Testis (tissue), 3 donors: Measurements from ENCODE around the gene NEK7. TPM values are rescaled to one million over a fixed set of nuclear protein-coding genes. Genes with fewer than 3 reads are reported as not detected.
A peak's percentile ranks its signal among the peaks of the same experiment; 100 is the strongest.

Experiments
- DNase-seq: peaks from one replicate; pipeline ENCODE4 v3.0.0-alpha.2; 2019
- H3K27ac ChIP-seq, 2 donors: fragments of 200-600 bp; sonication (generic); one replicate each; pipeline ENCODE4 v1.5.1; 2019
- H3K27me3 ChIP-seq: fragments of 200-600 bp; sonication (generic); one replicate; pipeline ENCODE4 v1.5.1; 2019
- H3K36me3 ChIP-seq: fragments of 200-600 bp; sonication (generic); one replicate; pipeline ENCODE4 v1.5.1; 2017; ENCODE audit warnings: low read depth; ENCODE audit errors: missing control alignments
- H3K4me1 ChIP-seq: fragments of 200-600 bp; sonication (generic); one replicate; pipeline ENCODE4 v1.5.1; 2019
- H3K4me3 ChIP-seq, 2 donors: fragments of 200-600 bp; sonication (generic); one replicate each; pipeline ENCODE4 v1.5.1; 2017 to 2019
- H3K9me3 ChIP-seq: fragments of 200-600 bp; sonication (generic); one replicate; pipeline ENCODE4 v1.5.1; 2017
- CTCF ChIP-seq, 3 experiments: fragments of 450-650 bp in 2 of 3; fragments of 200-600 bp in 1 of 3; sonication (generic) in 1 of 3; IDR thresholded peaks; one replicate each; pipeline ENCODE4 v1.5.1; 2016 to 2019; ENCODE audit warnings: antibody characterized with exemption in 3 of 3, mild to moderate bottlenecking in 2 of 3, moderate library complexity in 1 of 3
- POLR2A ChIP-seq: fragments of 450-650 bp; IDR thresholded peaks from one replicate; pipeline ENCODE4 v1.6.1; 2017; ENCODE audit warnings: antibody characterized with exemption, mild to moderate bottlenecking, moderate library complexity
- WGBS, 2 donors: methylation state at CpG; one replicate each; pipeline ENCODE4 v1.1.5; 2018; 5-methylcytosine and 5-hydroxymethylcytosine counted together
- intact Hi-C: fragments of 100-400 bp; cut with DNase I; formaldehyde crosslinking; loops from one replicate; pipeline ENCODE4 v1.15.1; 2023; ENCODE audit warnings: low total_unique reads
- polyA plus RNA-seq: library from polyadenylated mRNA; stranded (reverse); fragments of 350-450 nt; fragmentation: Illumina TruSeq; extraction: RNeasy Lipid Tissue Mini Kit (QIAGEN cat#74804); gene quantifications from one replicate; pipeline ENCODE4 v1.2.3, GENCODE V29; 2014; ENCODE audit warnings: low read depth, low replicate concordance; ENCODE audit not compliant: insufficient read depth
- total RNA-seq, 2 donors: library from RNA; depleted of rRNA; stranded (reverse); fragments of >200 nt; gene quantifications; one replicate each; pipeline ENCODE4 v1.2.3, GENCODE V29; 2016

The NEK7 gene
- total and polyA plus RNA-seq, 3 donors from 2014 or later = 22.1 to 59.3 (median 59.1) TPM

GRCh38 chr1:198116069-198116468 lies 40.7 kb upstream of the NEK7 start:
- TF ChIP-seq CTCF (IDR thresholded peaks at IDR 0.05) (no peak), POLR2A (no peak)
- DNase-seq = no peak
- intact Hi-C loops = no loop called here
- Histone ChIP-seq H3K9me3 (no peaks in the 10 kb centered on the region), H3K27ac (no peak overlapping the region), H3K4me3 (no peak overlapping the region), H3K4me1 (no peaks in the 10 kb centered on the region), H3K27me3 (no peaks in the 10 kb centered on the region), H3K36me3 (no peaks in the 10 kb centered on the region)
- 90 to 97% methylated on average over 1 of the region's 1 CpG for WGBS, 2 donors

- intact Hi-C loops = no loop called here
- no peaks in the 10 kb centered on the region for H3K36me3 ChIP-seq
- no peak overlapping the region for H3K4me3 ChIP-seq
- 88 to 93% methylated on average over 5 of the region's 5 CpGs for WGBS, 2 donors
- no peak overlapping the region for H3K27ac ChIP-seq
- no peaks in the 10 kb centered on the region for H3K9me3 ChIP-seq
- no peaks in the 10 kb centered on the region for H3K27me3 ChIP-seq
- no peaks in the 10 kb centered on the region for H3K4me1 ChIP-seq
- TF ChIP-seq POLR2A (no peak), CTCF (IDR thresholded peaks at IDR 0.05) (no peak)
- no peak for DNase-seq
Observed at GRCh38 chr1:198116469-198116868, 40.3 kb upstream of the NEK7 start.

DNA sequence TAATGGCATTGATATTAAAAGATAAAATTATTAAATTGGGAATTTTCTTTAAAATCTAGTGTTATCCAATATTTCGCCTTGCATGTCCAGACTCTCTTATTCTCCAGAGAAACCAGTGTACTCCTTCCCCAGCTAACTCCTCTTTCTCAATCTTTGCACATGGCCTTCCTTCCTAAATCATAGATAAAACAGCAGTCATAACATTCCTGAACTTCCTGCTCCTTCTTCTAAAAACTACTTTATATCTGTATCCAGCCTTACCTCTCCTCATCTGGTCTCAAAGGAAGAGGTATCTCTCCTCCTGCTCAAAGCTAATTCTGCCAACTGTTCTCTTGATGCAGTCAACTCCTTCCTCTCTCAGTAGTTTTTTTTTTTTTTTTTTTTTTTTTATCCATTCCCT lies 39.5 kb upstream of the NEK7 start:
- H3K27me3 ChIP-seq = no peaks in the 10 kb centered on the region
- no peak overlapping the region for H3K4me3 ChIP-seq
- intact Hi-C loops = no loop called here
- DNase-seq = no peak
- H3K27ac ChIP-seq = no peak overlapping the region
- WGBS, 2 donors = 75 to 88% methylated on average over 1 of the region's 1 CpG
- H3K9me3 ChIP-seq = no peaks in the 10 kb centered on the region
- no peak for TF ChIP-seq CTCF (IDR thresholded peaks at IDR 0.05)
- TF ChIP-seq POLR2A = no peak
- H3K36me3 ChIP-seq = no peaks in the 10 kb centered on the region
- H3K4me1 ChIP-seq = no peaks in the 10 kb centered on the region

- H3K4me1 ChIP-seq = no peaks in the 10 kb centered on the region
- intact Hi-C loops = no loop called here
- 27 to 48% methylated on average over 2 of the region's 2 CpGs for WGBS, 2 donors
- H3K4me3 ChIP-seq = no peak overlapping the region
- TF ChIP-seq POLR2A (no peak), CTCF (IDR thresholded peaks at IDR 0.05) (no peak)
- no peaks in the 10 kb centered on the region for H3K9me3 ChIP-seq
- no peaks in the 10 kb centered on the region for H3K27me3 ChIP-seq
- peak; percentile 72 for DNase-seq
- no peaks in the 10 kb centered on the region for H3K36me3 ChIP-seq
- no peak overlapping the region for H3K27ac ChIP-seq
Observed at GRCh38 chr1:198118134-198118533, 38.7 kb upstream of the NEK7 start.

GRCh38 chr1:198119906-198120305 lies 36.9 kb upstream of the NEK7 start:
- Histone ChIP-seq H3K36me3 (no peaks in the 10 kb centered on the region), H3K4me3 (no peak overlapping the region), H3K4me1 (no peaks in the 10 kb centered on the region), H3K27ac (no peak overlapping the region), H3K9me3 (no peaks in the 10 kb centered on the region), H3K27me3 (no peaks in the 10 kb centered on the region)
- no peak for DNase-seq
- intact Hi-C loops = no loop called here
- TF ChIP-seq CTCF (IDR thresholded peaks at IDR 0.05) = no peak
- TF ChIP-seq POLR2A = no peak
- WGBS, 2 donors = 74 to 77% methylated on average over 2 of the region's 2 CpGs
